HEK293T (cell line): Measurements from ENCODE around the gene GARIN5A.

Experiments
- ARNT ChIP-seq: fragments of 450-650 bp; IDR thresholded peaks from 2 replicates; pipeline ENCODE4 v1.6.1; 2017; ENCODE audit warnings: mild to moderate bottlenecking
- BHLHE40 ChIP-seq: fragments of 450-650 bp; IDR thresholded peaks from 2 replicates; pipeline ENCODE4 v1.6.1; 2016; ENCODE audit warnings: mild to moderate bottlenecking, moderate library complexity, borderline replicate concordance
- ELF4 ChIP-seq: fragments of 450-650 bp; IDR thresholded peaks from 2 replicates; pipeline ENCODE4 v1.6.1; 2017; ENCODE audit warnings: antibody characterized with exemption
- FOXA1 ChIP-seq: fragments of 450-650 bp; IDR thresholded peaks from 2 replicates; pipeline ENCODE4 v1.6.1; 2016; ENCODE audit warnings: mild to moderate bottlenecking
- FOXK2 ChIP-seq: fragments of 450-650 bp; IDR thresholded peaks from 2 replicates; pipeline ENCODE4 v1.6.1; 2016; ENCODE audit warnings: mild to moderate bottlenecking
- FOXM1 ChIP-seq: fragments of 450-650 bp; IDR thresholded peaks from 2 replicates; pipeline ENCODE4 v1.6.1; 2017; ENCODE audit warnings: mild to moderate bottlenecking, borderline replicate concordance
- HDGF ChIP-seq: fragments of 450-650 bp; IDR thresholded peaks from 2 replicates; pipeline ENCODE4 v1.6.1; 2017; ENCODE audit warnings: antibody characterized with exemption, borderline replicate concordance
- L3MBTL2 ChIP-seq: fragments of 450-650 bp; conservative IDR thresholded peaks from 2 replicates; pipeline ENCODE4 v1.6.1; 2016; ENCODE audit warnings: mild to moderate bottlenecking
- LEF1 ChIP-seq: fragments of 450-650 bp; IDR thresholded peaks from 2 replicates; pipeline ENCODE4 v1.6.1; 2017; ENCODE audit warnings: mild to moderate bottlenecking, borderline replicate concordance
- SP1 ChIP-seq: fragments of 450-650 bp; IDR thresholded peaks from 2 replicates; pipeline ENCODE4 v1.6.1; 2017
- SUZ12 ChIP-seq: fragments of 450-650 bp; IDR thresholded peaks from 2 replicates; pipeline ENCODE4 v1.6.1; 2016; ENCODE audit warnings: mild to moderate bottlenecking

DNA sequence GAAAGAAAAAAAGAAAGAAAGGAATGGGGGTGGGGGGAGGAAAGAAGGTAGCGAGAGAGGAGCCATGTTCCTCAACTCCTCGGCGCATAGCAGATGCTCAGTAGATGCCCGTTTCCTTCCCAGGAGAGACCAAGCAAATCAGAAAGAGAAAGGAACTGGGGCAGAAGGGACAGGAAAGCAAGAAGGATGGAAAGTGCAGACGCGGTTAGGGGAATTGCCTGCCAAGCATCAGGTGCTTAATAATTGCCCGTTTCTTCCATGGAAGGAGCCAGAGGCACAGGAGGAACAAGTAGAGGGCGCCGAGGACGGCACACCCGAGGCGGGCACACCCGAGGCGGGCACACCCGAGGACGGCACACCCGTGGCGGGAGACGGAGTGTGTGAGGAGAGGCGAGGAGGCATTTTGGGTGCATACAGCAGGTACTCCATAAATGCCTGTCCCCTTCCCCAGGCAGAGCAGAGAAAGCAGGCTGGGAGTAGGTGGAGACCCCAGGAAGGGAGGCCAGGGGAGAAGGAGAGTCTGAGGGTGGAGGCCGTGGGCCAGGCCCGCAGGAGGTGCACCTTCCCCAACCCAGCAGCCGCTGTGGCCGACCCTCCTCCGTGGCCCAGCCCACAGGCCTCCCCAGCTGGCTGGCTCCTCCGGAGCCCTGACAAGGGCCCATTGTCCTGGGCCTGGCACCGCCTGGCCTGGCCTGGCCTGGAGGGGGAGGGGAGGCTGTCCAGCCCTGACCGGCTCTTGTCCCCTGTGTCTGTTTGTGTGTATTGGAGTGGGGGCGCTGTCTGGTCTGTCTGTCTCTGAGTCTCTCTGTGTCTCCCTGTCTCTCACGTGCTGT lies 19.8 kb upstream of the GARIN5A start:
- TF ChIP-seq ARNT (no peak), FOXA1 (no peak), SP1 (no peak), ELF4 (no peak), SUZ12 (no peak), FOXM1 (no peak), LEF1 (no peak), FOXK2 (no peak), HDGF (no peak), BHLHE40 (no peak), L3MBTL2 (no peak)
